GM21576 (cell line): Measurements from ENCODE around the gene COL12A1.

ENCODE experiments used
- ATAC-seq: cut with Tn5 transposase; IDR thresholded peaks from one replicate; pipeline ENCODE4 v1.9.1; 2021; ENCODE audit warnings: mild to moderate bottlenecking, moderate library complexity; ENCODE audit not compliant: unreplicated experiment

Gene COL12A1

GRCh38 chr6:75205776-75206575, at the start of gene COL12A1:
Gene COL12A1, minus strand, starts transcription at chr6:75206053. Its CDS starts 3,261 bp downstream, at chr6:75202792.
- ATAC-seq, result no peak

- no peak for ATAC-seq
These were observed 44.7 kb upstream of the COL12A1 start for GRCh38 chr6:75250552-75250951.

- no peak for ATAC-seq
These were observed 44.0 kb upstream of the COL12A1 start for GRCh38 chr6:75249837-75250236.

GRCh38 chr6:75246386-75246785, 40.5 kb upstream of the COL12A1 start:
- ATAC-seq, result no peak

- ATAC-seq, result peak; percentile 1
These were observed 38.3 kb upstream of the COL12A1 start for GRCh38 chr6:75244063-75244584.

GRCh38 chr6:75243333-75244062, 37.6 kb upstream of the COL12A1 start, which contains the start of gene COX7A2:
Gene COX7A2, minus strand, starts transcription at chr6:75243801. Its CDS starts 67 bp downstream, at chr6:75243734.
- ATAC-seq, result peak; percentile 96

- no peak for ATAC-seq
These were observed 30.8 kb upstream of the COL12A1 start for GRCh38 chr6:75236630-75237029.

- ATAC-seq, result no peak
These were observed 29.4 kb upstream of the COL12A1 start for GRCh38 chr6:75235271-75235670.

- no peak for ATAC-seq
These were observed 28.4 kb upstream of the COL12A1 start for GRCh38 chr6:75234126-75234865.

- no peak for ATAC-seq
These were observed 27.3 kb upstream of the COL12A1 start for GRCh38 chr6:75233092-75233615.

- ATAC-seq, result no peak
These were observed 24.9 kb upstream of the COL12A1 start for GRCh38 chr6:75230484-75231325.

- ATAC-seq, result no peak
These were observed 18.6 kb upstream of the COL12A1 start for GRCh38 chr6:75224303-75224926.

- no peak for ATAC-seq
These were observed 17.6 kb upstream of the COL12A1 start for GRCh38 chr6:75223428-75223827.

- no peak for ATAC-seq
These were observed 16.4 kb upstream of the COL12A1 start for GRCh38 chr6:75222261-75222660.

GRCh38 chr6:75221116-75221515, 15.3 kb upstream of the COL12A1 start:
- no peak for ATAC-seq

- ATAC-seq, result no peak
These were observed 14.5 kb upstream of the COL12A1 start for GRCh38 chr6:75220357-75220756.

- ATAC-seq, result no peak
These were observed 13.4 kb upstream of the COL12A1 start for GRCh38 chr6:75219263-75219662.

- no peak for ATAC-seq
These were observed 11.3 kb upstream of the COL12A1 start for GRCh38 chr6:75217193-75217592.

- ATAC-seq, result no peak
These were observed 9.4 kb upstream of the COL12A1 start for GRCh38 chr6:75215291-75215690.

GRCh38 chr6:75213732-75214131, 7.9 kb upstream of the COL12A1 start:
- peak; percentile 44 for ATAC-seq
